SH-SY5Y (cell line): ENCODE data around the gene UBR2.

Experiments used
- GATA2 ChIP-seq: IDR thresholded peaks from 2 replicates; pipeline ENCODE4 v1.6.1; 2011; ENCODE audit warnings: mild to moderate bottlenecking, low read depth, low read length
- GATA3 ChIP-seq: IDR thresholded peaks from 2 replicates; pipeline ENCODE4 v1.6.1; 2011; ENCODE audit warnings: low read depth, mild to moderate bottlenecking, low read length, moderate library complexity

The UBR2 gene

DNA sequence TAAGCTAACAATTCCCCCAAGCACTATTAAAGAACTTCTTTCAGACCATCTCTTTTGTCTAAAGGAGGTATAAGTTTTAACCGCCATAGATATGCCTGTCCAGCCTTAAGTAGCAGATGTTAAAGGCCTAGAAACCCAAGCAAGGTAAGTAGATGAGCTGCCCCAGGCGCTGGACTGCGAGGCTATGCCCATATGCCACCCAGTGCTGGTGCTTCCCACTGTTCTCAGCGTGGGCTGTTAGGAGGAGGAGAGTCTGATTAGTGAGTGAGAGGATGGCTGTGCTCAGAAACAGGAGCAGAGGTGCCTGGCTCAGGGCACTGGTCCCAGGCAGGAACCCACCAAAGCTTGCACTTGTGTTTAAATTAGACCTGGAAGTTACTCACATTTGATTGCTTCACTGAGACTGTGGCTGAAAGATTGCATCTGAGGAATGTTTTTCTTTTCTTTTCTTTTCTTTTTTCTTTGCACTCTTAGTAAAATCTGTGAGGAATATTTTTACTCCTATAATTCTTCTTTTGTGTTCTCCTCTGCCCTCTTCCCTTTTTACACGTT lies 126.4 kb downstream of the UBR2 start:
- TF ChIP-seq GATA2: no peak
- no peak for TF ChIP-seq GATA3

DNA sequence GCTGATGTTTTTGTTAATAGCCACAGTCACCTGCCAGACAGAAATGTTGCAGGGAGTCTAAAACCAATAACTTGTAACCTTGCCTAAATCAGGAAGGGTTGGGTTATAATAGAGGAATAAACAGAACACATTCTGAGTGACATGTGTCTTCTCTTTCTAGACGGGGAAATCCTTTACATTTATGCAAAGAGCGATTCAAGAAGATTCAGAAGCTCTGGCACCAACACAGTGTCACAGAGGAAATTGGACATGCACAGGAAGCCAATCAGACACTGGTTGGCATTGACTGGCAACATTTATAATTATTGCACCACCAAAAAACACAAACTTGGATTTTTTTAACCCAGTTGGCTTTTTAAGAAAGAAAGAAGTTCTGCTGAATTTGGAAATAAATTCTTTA lies 127.0 kb downstream of the UBR2 start:
- TF ChIP-seq GATA3 (no peak), GATA2 (no peak)

GRCh38 chr6:42692137-42692911 lies 128.5 kb downstream of the UBR2 start:
- no peak for TF ChIP-seq GATA2
- TF ChIP-seq GATA3: no peak

DNA sequence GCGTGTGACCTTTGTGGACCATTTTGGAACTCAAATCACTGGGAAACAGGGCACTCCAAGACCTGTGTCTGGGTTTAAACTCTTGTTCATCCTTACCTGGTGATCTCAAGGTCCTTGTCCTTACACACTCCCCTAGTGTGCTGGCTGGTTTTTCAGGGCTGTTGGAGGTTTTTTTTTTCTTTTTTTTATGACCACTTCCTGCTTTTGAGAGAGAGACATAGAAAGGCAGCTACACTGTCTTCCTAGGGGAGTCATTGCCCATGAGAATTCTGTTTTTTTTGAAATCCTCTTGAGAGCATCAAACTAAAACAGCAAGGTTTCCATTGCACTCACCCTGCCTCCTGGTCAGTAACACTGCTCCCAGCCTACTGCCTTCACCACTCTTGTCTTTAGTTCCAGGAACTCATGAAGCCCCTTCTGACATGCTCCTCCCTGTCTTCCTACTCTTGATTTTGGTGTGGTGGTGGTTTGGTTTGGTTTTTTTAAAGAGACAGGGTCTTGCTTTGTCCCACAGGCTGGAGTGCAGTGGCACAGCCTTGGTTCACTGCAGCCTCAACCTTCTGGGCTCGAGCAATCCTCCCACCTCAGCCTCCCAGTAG lies 130.0 kb downstream of the UBR2 start:
- TF ChIP-seq GATA3 (no peak), GATA2 (no peak)

DNA sequence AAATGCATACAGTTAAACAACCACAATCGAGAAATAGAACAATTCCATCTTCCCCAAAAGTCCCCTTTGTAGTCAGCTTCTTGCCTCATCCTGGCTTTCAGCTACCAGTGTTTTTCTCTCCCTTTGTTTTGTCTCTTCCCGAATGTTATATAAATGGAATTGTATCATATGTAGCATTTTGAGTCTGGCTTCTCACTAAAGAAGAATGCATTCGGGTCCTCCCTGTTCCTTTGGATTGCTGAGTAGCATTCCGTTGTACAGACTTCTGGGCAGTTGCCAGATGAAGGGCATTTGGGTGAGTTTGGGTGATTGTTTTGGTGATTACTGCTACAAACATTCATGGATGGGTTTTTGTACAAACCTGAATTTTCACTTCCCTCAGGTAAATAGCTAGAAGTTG lies 130.8 kb downstream of the UBR2 start:
- no peak for TF ChIP-seq GATA2
- no peak for TF ChIP-seq GATA3

- TF ChIP-seq GATA3: no peak
- no peak for TF ChIP-seq GATA2
Observed at GRCh38 chr6:42696526-42697267, 132.9 kb downstream of the UBR2 start.

DNA sequence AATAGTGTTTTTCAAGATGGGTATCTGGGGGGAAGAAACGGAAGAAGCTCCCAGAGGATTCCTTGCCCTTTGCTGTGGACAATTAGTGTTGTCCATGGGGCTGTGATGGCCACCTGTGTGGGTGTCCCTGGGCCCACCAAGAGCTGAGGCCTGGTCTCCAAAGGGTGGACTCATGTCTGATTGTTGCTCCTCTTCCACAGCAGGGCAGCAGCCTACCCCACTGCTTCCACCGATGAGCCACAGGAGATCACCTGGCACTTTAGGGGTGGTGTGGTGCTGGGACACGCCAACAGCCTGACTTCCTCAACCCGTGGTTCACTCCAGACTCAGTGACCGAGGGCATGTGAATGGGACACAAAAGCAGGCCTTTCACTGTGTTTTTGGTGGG lies 133.4 kb downstream of the UBR2 start:
- TF ChIP-seq GATA2 (no peak), GATA3 (no peak)

DNA sequence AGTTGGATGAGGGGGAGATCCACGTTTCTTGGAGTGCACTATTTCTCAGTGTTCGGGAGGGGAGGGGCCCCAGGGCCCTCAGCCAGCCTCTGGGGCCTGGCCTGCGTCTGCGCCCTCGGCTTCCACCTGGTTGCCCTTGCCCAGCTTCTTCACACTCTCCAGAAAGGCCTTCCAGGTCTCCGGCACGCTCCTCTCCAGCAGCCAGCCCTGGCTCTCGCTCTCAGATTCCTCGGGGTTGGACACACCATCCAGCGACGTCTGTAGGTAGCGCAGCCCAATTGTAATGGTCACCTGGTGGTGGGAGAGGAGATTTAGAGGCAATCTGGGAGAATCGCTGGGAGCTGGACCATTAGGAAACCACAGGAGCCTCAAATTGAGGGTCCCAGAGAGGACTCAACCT lies 134.4 kb downstream of the UBR2 start:
- TF ChIP-seq GATA3 (no peak), GATA2 (no peak)

GRCh38 chr6:42702200-42702599 lies 138.4 kb downstream of the UBR2 start:
- no peak for TF ChIP-seq GATA3
- no peak for TF ChIP-seq GATA2

DNA sequence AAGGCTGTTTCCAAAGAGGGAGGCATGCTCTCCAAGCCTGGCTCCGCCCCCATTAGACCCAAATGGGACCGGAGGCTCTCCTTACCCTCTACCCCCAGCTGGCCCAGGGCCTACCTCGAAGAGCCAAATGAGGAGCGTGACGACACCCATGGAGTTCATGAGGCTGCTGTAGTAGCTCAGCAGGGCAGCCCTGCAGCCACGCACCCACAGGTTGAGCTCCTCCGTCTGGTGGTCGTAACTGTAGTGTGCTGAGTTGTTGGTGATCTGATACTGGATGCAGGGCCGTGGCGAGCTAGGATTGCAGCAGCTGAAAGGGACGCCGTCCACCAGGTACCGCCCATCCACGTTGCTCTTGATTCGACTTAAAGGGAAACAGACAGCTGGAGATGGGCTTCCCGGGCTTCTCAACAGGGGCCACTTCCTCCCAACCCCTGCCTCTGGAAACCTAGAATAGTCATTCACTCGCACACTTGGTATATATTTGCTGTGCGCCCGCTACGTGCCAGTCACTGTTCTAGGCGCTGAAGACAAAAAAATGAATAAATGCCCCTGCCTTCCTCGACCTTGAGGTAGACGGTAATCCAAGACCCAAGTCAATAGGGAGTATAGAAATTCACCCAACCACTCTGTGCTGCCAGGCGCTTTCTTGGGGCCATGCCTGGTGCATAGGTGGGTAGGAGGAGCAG lies 140.6 kb downstream of the UBR2 start:
- TF ChIP-seq GATA3: no peak

DNA sequence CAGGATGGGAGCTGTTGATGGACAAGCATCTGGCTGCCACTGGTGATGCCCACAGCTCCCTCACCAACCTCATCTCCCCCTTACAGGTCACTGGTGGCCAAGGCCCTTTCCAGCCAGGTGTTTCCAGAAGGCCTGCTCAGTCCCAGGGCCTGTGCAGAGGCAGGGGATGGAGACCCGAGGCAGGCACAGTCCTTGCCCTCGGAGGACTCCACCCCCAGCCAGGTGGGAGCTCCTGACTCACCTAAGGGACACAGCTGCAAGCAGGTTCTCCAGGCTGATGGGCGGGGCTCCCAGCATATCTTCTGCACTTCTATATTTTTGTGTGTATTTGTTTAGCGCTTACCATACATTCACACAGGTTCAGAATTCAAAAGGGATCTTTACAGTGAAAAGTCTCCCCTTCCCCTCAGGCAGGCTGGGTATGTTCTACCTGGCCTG lies 141.1 kb downstream of the UBR2 start:
- no peak for TF ChIP-seq GATA2
- TF ChIP-seq GATA3: no peak

DNA sequence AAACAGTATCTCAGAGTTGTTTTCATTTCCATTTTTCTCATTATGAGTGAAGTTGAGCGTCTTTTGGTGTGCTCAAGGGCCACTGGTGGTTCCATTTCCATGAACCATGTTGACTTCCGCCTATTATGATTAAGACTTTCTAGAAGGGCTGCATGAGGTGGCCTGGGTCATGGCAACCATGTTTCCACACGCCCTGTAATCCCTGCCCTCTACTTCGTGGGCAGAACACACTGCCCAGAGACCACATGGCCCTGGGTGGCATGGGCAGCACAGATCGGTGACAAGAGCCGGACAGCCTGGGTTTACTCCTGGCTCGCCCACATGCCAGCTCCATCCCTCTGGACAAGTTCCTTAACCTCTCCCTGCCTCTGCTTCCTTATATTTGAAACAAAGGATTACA lies 143.8 kb downstream of the UBR2 start:
- TF ChIP-seq GATA2 (no peak), GATA3 (no peak)

DNA sequence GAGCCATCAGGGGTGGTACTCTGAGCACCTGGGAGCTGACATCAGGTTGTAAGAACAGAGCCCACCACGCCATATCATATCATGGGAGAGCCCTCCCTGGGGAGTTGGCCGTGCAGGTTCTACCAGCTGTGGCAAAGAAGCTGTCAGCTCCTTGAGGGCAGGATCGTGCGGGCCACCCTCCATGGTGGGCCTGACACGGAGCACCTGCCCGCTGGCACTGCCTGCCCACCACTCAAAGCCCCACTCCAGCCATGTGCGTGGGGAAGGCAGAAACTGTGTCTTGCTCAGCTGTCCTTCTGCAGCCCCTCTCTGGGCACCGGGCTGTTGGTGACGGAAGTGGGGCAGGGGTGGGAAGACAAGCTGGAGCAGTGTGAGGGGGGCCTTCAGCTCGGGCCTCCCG lies 144.3 kb downstream of the UBR2 start:
- TF ChIP-seq GATA2 (no peak), GATA3 (no peak)

GRCh38 chr6:42709871-42710270 lies 146.0 kb downstream of the UBR2 start:
- TF ChIP-seq GATA2: no peak
